Stomach (tissue), 4 donors: Measurements from ENCODE around the gene BCAR1.

Experiments
- CTCF ChIP-seq, 7 experiments: fragments of 450-650 bp in 4 of 7; fragments of 200-600 bp in 3 of 7; sonication (generic) in 3 of 7; IDR thresholded peaks; one replicate each; pipeline ENCODE4 v1.5.1; 2016 to 2019; ENCODE audit warnings: antibody characterized with exemption in 7 of 7, control low read depth in 2 of 7, mild to moderate bottlenecking in 1 of 7
- POLR2A ChIP-seq, 4 donors: fragments of 450-650 bp; IDR thresholded peaks; one replicate each; pipeline ENCODE4 v1.6.1; 2016; ENCODE audit warnings: antibody characterized with exemption in 4 of 4, control low read depth in 2 of 4, mild to moderate bottlenecking in 1 of 4, moderate library complexity in 1 of 4
- POLR2AphosphoS5 ChIP-seq, 3 donors: sonication (generic); formaldehyde crosslinking; IDR thresholded peaks; one replicate each; pipeline ENCODE4 v1.6.1; 2016; ENCODE audit warnings: antibody characterized with exemption in 3 of 3

- TF ChIP-seq CTCF (IDR thresholded peaks at IDR 0.05) (no peak), POLR2A (IDR thresholded peaks at IDR 0.05) (no peak), POLR2AphosphoS5 (IDR thresholded peaks at IDR 0.05) (no peak)
Observed at GRCh38 chr16:75226550-75227360, 24.7 kb downstream of the BCAR1 start.
